Kidney capillary endothelial cell (primary cell): Measurements from ENCODE around the gene NADSYN1.
A peak's percentile ranks its signal among the peaks of the same experiment; 100 is the strongest.

Source experiments
- DNase-seq: peaks from one replicate; pipeline ENCODE4 v3.0.0-alpha.2; 2018; ENCODE audit warnings: low spot score

NADSYN1 gene

GRCh38 chr11:71451596-71452198 lies 1.3 kb upstream of the NADSYN1 start:
- DNase-seq: no peak

GRCh38 chr11:71452199-71453036 lies 585 bp upstream of the NADSYN1 start:
- DNase-seq: peak; percentile 63

GRCh38 chr11:71453918-71454304 lies 908 bp downstream of the NADSYN1 start:
- no peak for DNase-seq

- no peak for DNase-seq
Measured at GRCh38 chr11:71454470-71455113, 1.6 kb downstream of the NADSYN1 start.

- DNase-seq: no peak
Measured at GRCh38 chr11:71456294-71456693, 3.3 kb downstream of the NADSYN1 start.

GRCh38 chr11:71456831-71457230 lies 3.8 kb downstream of the NADSYN1 start:
- DNase-seq: no peak

GRCh38 chr11:71458146-71459070 lies 5.4 kb downstream of the NADSYN1 start:
- no peak for DNase-seq

GRCh38 chr11:71459076-71459766 lies 6.2 kb downstream of the NADSYN1 start:
- DNase-seq: no peak

- DNase-seq: no peak
Measured at GRCh38 chr11:71459767-71460320, 6.8 kb downstream of the NADSYN1 start.

- no peak for DNase-seq
Measured at GRCh38 chr11:71461696-71462095, 8.7 kb downstream of the NADSYN1 start.

- no peak for DNase-seq
Measured at GRCh38 chr11:71462726-71463125, 9.7 kb downstream of the NADSYN1 start.

- no peak for DNase-seq
Measured at GRCh38 chr11:71463331-71464211, 10.6 kb downstream of the NADSYN1 start.

GRCh38 chr11:71465054-71465453 lies 12.1 kb downstream of the NADSYN1 start:
- no peak for DNase-seq

GRCh38 chr11:71466358-71466757 lies 13.4 kb downstream of the NADSYN1 start:
- DNase-seq: no peak

- DNase-seq: no peak
Measured at GRCh38 chr11:71467164-71467563, 14.2 kb downstream of the NADSYN1 start.

- DNase-seq: no peak
Measured at GRCh38 chr11:71470946-71471345, 17.9 kb downstream of the NADSYN1 start.

GRCh38 chr11:71472357-71472885 lies 19.4 kb downstream of the NADSYN1 start:
- DNase-seq: no peak

GRCh38 chr11:71472941-71473792 lies 20.2 kb downstream of the NADSYN1 start:
- DNase-seq: no peak

GRCh38 chr11:71473793-71474080 lies 20.7 kb downstream of the NADSYN1 start:
- DNase-seq: no peak
